22Rv1 (cell line): Measurements from ENCODE around the gene MAP7D3.

Source experiments
- ZFX ChIP-seq: fragments of 450-650 bp; IDR thresholded peaks from 2 replicates; pipeline ENCODE4 v1.6.1; 2017; ENCODE audit warnings: antibody characterized with exemption, borderline replicate concordance
- TF ChIP-seq, protein P1 (sequence below): fragments of 450-650 bp; IDR thresholded peaks from 2 replicates; pipeline ENCODE4 v1.5.1; 2017; ENCODE audit warnings: mild to moderate bottlenecking

DNA sequence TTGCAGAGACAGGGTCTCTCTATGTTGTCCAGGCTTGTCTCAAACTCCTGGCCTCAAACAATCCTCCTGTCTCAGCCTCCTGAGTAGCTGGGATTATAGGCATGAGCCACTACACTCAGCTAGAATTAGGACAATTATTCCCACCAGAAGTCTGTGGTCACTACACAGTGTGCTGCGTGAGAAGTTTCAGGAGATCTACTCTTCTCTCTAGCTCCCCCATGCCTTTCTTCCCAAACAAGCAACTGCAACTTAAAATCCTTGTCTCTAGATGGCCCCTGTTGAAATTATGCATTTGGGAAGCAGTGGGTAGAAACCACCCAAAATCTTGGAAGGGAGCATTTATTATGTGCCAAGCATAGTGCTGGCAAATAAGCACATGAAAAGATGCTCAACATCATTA lies 21.1 kb upstream of the MAP7D3 start:
- TF ChIP-seq, protein P1, sequence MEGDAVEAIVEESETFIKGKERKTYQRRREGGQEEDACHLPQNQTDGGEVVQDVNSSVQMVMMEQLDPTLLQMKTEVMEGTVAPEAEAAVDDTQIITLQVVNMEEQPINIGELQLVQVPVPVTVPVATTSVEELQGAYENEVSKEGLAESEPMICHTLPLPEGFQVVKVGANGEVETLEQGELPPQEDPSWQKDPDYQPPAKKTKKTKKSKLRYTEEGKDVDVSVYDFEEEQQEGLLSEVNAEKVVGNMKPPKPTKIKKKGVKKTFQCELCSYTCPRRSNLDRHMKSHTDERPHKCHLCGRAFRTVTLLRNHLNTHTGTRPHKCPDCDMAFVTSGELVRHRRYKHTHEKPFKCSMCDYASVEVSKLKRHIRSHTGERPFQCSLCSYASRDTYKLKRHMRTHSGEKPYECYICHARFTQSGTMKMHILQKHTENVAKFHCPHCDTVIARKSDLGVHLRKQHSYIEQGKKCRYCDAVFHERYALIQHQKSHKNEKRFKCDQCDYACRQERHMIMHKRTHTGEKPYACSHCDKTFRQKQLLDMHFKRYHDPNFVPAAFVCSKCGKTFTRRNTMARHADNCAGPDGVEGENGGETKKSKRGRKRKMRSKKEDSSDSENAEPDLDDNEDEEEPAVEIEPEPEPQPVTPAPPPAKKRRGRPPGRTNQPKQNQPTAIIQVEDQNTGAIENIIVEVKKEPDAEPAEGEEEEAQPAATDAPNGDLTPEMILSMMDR, result 0 out of 2 replicates have a peak, but pooled peaks have one; percentile 11
- TF ChIP-seq ZFX, result no peak
